ENCODE measurements around the gene SHISAL1. TPM values are rescaled to one million over a fixed set of nuclear protein-coding genes. Genes with fewer than 3 reads are reported as not detected.
"Not testable (repeated sequence)": the region's sequence is repeated elsewhere in the genome, so short reads cannot be mapped to it uniquely, and the experiment has no call there.

The SHISAL1 gene
- polyA plus RNA-seq, 3 donors: 1.8 to 2.4 (median 2.3) TPM

DNA sequence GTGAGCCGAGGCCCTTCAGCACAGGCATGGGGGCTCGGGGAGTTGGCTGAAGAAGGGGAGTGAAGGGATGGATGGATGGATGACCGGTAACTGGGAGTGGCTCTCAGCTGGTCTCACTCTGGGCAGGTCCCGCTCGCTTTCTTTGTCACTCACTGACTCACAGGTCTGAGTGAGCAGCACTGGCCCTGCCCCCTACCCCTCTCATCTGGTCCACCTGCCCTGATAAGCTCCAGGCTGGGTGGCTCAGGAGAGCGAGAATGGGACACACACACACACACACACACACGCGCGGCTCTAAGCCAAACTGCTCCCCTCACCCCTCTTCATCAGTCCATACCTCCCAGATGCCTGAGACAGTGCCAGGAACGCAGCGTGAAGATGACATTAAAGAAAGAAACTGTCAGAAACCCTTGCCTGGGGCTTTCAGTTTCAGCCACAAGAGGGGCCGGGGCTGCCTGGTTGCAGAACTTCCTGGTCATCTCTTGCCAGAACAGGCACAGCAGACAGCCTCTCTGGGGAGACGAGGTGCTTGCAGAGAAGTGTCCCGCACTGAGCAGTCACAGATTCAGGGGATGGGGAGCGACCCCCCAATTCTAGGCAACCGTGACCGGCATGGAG is 16.5 kb upstream of the SHISAL1 start:
- no peak for DNase-seq (ENCODE audit: low read depth in 3 of 3, low spot score in 2 of 3)

DNA sequence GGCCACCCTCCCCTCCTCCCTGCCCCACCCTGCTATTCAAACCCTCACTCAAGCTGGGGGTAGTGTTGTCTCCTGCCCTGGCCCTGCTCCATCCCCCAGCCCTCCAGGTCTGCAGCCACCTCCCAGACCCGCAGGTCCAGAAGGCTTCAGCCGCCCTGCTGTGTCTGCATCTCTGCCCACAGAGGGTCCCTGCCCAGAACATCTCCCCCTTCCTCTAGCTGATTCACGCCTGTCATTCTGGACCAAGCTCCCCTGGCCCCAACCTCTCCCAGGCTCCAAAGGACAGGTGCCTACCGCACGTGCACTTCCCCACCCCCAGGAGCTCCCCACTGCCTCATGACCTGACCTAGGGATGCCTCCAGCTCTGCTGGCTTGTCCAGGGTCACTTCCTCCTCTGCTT is 16.0 kb upstream of the SHISAL1 start:
- DNase-seq (ENCODE audit: low read depth in 3 of 3, low spot score in 2 of 3): no peak

DNA sequence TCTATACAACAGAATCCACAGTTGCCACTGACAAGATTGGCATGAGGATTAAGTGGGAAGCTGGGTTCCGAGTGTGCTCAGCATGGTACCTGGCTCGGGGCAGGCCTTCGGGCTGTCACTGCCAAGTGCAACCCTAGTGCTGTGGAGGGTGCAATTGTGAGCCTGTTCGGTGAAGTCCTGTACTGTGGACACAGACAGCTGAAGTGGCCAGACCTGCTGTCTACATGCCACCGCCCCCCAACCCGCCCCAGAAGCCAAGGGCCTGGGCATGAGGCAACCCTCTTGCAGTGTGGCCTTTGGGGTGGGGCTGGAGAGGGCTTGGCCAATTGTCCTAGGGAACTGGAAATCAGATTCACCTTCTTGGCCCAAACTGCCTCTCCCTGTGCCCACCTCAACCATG is 15.6 kb upstream of the SHISAL1 start:
- no peak for DNase-seq (ENCODE audit: low read depth in 3 of 3, low spot score in 2 of 3)

DNA sequence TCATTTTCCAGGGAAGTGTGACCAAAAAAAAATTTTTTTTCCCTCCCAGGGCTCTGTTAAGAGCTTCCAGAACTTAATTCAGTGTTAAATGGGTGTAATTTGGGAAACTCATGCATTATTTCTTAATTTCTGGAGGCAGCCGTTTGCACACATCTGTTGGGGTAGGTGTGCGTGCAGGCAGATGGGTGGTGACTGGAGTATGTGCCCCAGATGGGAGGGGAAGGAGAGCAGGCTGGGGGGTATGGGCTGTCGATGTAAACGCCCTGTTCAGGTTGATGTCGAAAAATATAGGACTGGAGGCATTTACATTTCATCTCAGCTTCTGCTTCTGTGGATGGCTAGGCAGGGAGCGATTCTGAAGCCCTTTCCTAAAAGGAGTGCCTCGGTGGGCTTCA is 13.7 kb upstream of the SHISAL1 start:
- no peak for DNase-seq (ENCODE audit: low read depth in 3 of 3, low spot score in 2 of 3)

- DNase-seq (ENCODE audit: low read depth in 3 of 3, low spot score in 2 of 3): no peak
Observed at GRCh38 chr22:44325718-44326490, 13.2 kb upstream of the SHISAL1 start.

DNA sequence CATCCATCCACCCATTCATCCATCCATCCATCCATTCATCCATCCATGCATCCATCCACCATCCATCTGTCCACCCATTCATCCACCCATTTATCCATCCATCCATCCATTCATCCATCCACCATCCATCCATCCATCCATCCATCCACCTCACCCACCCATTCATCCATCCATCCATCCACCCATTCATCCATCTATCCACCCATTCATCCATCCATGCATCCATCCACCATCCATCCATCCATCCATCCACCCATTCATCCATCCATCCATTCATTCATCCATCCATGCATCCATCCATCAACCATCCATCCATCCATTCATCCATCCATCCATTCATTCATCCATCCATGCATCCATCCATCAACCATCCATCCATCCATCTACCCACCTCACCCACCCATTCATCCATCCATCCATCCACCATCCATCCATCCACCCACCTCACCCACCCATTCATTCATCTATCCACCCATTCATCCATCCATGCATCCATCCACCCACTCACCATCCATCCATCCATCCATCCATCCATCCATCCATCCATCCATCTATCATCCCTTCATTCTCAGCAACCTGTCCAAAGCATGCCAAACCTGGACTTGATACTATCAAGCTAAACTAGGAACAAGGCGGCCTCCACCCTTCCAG is 10.5 kb upstream of the SHISAL1 start:
- not testable (repeated sequence) for DNase-seq (ENCODE audit: low read depth in 3 of 3, low spot score in 2 of 3)

GRCh38 chr22:44319685-44320084 is 6.9 kb upstream of the SHISAL1 start:
- no peak for DNase-seq (ENCODE audit: low read depth in 3 of 3, low spot score in 2 of 3)

DNA sequence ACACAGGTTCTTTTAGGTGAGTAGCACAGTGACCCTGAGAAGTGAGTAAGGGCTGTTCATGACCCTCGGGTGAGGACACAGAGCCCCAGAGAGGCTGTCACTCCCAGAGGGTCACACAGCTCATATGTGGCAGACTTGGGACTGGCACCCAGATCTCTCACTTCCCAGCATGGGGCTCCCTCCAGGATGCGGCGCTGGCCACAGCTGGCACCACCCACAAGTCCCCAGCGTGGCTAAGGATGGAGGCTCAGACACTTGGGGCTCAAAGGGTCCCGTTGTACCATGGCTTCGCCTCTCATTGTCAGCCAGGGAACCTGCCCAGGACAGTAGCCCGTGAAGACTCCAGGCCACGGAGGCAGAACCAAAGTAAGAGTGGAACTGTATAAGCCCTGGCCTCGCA is 6.0 kb upstream of the SHISAL1 start:
- no peak for DNase-seq (ENCODE audit: low read depth in 3 of 3, low spot score in 2 of 3)

- DNase-seq (ENCODE audit: low read depth in 3 of 3, low spot score in 2 of 3): no peak
Observed at GRCh38 chr22:44317886-44318637, 5.3 kb upstream of the SHISAL1 start.

DNA sequence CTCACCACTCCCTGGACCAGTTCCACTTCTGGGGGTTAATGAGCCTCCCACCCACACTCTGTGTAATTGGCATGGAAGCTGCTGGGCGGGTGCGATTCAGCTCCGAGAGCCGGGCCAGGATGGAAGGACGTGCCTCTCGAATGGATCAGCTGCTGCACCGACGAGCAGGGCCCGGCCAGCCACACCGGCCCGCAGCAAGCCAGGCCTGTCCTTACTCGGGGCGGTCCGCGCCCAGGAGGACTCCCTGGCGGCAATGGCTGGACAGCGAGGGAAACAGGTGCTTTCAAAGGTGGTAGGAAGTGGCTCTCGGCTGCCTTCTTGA is 4.3 kb upstream of the SHISAL1 start:
- DNase-seq (ENCODE audit: low read depth in 3 of 3, low spot score in 2 of 3): no peak

DNA sequence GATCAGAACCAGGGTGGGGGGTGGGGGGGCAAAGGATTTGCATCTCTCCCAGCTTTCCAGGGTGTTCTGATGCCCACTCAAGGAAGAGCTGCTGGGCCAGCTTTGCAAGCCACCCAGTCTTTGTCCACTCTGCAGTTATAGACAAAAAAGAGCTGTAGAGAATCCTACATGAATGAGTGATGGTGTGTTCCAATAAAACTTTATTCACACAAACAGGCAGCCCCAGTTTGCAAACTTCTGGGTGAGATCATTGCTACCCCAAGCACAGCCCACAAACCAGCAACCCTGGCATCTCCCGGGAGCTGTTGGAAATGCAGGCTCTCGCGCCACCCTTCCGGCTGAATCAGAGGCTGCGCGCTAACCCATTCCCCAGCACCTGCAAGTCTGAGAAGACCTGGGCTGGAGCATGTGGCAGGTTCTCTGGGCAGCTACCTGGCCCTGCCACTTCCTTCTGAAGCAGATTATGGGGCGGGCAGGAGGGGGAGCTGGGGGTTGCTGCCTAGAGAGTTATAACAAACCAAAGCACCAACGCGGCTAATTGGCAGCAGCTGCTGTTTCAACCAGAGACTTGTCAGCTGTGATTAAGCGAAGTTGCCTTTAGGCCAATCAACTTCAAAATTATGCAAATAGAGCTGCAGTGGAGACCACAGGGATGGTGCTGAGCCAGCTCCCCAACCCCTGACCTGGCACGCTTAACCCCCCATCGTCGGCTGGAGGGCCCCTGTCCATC is 3.8 kb upstream of the SHISAL1 start:
- DNase-seq (ENCODE audit: low read depth in 3 of 3, low spot score in 2 of 3): no peak

GRCh38 chr22:44314425-44315067 is 1.8 kb upstream of the SHISAL1 start:
- no peak for DNase-seq (ENCODE audit: low read depth in 3 of 3, low spot score in 2 of 3)

DNA sequence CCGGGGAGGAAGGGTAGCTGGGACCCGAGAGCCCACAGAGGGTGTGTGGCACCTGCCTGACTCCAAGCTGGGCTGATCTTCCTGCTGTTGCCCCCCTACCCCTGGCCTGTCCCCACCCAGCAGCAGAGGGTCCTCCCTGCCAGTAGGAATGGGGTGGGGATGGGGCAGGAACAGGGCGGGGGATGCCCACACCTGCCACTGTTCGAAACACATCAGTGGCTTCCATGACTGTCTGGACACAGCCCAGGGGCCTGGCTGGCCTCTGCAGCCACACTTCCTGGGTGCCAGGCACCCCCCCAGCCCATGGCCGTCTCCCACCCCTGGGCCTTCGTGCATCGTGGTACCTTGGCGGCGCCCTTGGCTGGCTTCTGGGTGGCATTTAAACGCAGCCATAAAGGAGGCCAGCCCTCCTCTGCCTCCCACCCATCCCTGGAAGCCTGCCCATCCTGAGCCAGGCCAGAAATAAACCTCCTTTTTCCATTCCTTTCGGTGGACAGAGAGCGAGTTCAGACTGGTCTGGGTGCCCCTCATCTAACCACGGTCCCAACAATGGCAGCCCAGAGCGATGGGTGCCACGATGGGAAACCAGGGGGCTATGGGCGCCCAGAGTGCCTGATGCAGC is 745 bp upstream of the SHISAL1 start:
- no peak for DNase-seq (ENCODE audit: low read depth in 3 of 3, low spot score in 2 of 3)

- DNase-seq (ENCODE audit: low read depth in 3 of 3, low spot score in 2 of 3): no peak
Observed at GRCh38 chr22:44311855-44312170, 938 bp downstream of the SHISAL1 start.

DNA sequence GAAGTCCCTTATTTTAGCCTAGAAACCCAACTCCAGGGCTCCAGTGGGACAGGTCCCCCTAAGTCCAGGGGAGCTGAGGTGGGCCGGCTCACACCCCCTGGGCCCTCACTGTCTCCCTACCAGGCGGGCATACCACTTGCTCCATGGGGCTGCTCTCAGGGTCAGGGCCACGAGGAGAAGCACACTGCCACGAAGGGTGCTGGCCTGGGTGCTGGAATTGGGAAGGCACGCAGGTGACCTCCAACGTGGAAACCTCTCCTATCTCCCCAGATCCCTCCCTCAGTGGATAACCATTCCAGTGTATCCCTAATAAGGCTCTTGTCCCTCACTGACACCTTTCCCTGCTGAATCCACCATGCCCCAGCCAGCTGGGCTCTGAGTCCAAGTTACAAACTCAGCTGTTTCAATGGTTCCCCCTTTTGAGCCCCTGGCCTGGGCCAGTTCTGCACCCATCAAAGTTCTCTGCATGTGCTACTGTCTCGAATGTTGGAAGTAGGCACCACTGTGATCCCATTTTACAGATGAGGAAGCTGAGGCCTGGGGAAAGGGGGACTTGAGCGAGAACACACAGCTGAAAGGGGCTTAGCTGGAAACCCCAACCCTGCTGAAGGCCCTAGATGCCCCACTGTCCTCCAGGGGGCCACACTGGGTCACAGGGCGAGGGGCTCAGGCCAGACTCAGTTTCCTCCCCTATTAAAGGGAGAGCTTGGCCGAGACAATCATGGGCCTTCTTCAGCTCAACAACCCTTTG is 1.5 kb downstream of the SHISAL1 start:
- no peak for DNase-seq (ENCODE audit: low read depth in 3 of 3, low spot score in 2 of 3)

- DNase-seq (ENCODE audit: low read depth in 3 of 3, low spot score in 2 of 3): no peak
Observed at GRCh38 chr22:44309647-44310046, 3.1 kb downstream of the SHISAL1 start.

DNA sequence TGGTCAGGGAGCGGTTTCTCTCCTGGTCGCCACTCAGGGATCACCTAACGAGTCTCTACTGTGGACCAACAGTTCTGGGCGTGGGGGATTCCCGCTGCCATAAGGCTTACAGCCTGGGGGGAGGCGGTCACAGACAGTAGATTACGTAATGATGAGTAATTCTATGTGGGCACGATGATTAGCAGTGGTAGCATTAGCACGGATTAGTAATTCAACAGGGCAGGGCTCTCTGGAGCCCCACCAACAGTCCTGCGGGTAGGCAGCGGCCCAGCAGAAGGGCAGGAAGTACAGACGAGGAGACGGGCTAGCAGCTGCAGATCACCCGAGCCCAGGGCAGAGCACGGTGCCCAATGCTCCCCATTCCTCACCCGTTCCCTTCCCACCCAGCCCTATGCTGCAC is 3.6 kb downstream of the SHISAL1 start:
- no peak for DNase-seq (ENCODE audit: low read depth in 3 of 3, low spot score in 2 of 3)

DNA sequence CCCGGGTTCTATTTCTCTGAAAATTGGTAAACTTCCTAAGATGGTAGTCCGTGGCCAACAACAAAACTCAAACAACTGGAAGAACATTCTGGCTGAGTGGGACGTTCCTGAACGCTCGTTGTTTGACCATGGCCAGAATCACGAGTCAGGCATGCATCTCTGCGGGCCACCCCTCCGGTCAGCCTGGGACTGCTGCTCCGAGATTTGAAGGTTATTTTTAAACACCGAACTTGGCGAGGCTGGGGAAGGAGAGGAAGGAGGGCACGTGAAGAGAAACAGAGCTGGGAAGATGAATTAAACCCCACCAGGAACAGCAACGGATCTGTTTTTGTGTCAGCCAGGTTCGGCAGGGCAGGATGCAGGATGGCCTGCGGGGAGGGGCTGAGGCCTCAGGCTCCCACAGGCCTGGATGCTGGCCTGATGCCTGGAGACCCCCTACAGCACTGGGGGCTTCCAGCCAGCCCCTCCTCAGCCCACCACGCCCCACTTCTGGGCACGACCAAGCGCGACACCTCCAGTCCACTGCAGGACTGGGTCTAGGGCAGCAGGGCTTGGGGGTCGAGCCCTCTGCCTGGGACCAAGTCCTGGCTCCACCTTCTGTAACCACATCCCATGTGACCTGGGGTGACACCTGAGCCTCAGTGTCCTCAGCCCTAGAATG is 5.1 kb downstream of the SHISAL1 start:
- DNase-seq (ENCODE audit: low read depth in 3 of 3, low spot score in 2 of 3): no peak

GRCh38 chr22:44305888-44306287 is 6.9 kb downstream of the SHISAL1 start:
- DNase-seq (ENCODE audit: low read depth in 3 of 3, low spot score in 2 of 3): no peak
